SHP77 (cell line): ENCODE measurements around the gene PRRT2.
"Not testable (repeated sequence)": the region's sequence is repeated elsewhere in the genome, so short reads cannot be mapped to it uniquely, and the experiment has no call there.

ENCODE experiments used
- DNase-seq, 2 experiments: peaks; one replicate each; lab custom pipeline; 2025; lab: John Stamatoyannopoulos, UW

PRRT2 gene

GRCh38 chr16:29833219-29833618 is 21.2 kb downstream of the PRRT2 start:
- DNase-seq = not testable (repeated sequence)

- no peak for DNase-seq
These were observed 22.1 kb downstream of the PRRT2 start for GRCh38 chr16:29834079-29834478.

- DNase-seq = no peak
These were observed 23.9 kb downstream of the PRRT2 start for GRCh38 chr16:29835926-29836325.

- DNase-seq = no peak
These were observed 24.6 kb downstream of the PRRT2 start for GRCh38 chr16:29836623-29837022.

- DNase-seq = no peak
These were observed 25.8 kb downstream of the PRRT2 start for GRCh38 chr16:29837841-29838240.

- no peak for DNase-seq
These were observed 27.8 kb downstream of the PRRT2 start for GRCh38 chr16:29839822-29840221.

- no peak for DNase-seq
These were observed 28.2 kb downstream of the PRRT2 start for GRCh38 chr16:29840240-29840639.

- DNase-seq = no peak
These were observed 29.6 kb downstream of the PRRT2 start for GRCh38 chr16:29841631-29842030.

- no peak for DNase-seq
These were observed 30.8 kb downstream of the PRRT2 start for GRCh38 chr16:29842732-29843346.

- no peak for DNase-seq
These were observed 31.9 kb downstream of the PRRT2 start for GRCh38 chr16:29843931-29844330.

GRCh38 chr16:29844575-29845331 is 32.8 kb downstream of the PRRT2 start:
- DNase-seq = no peak

GRCh38 chr16:29845656-29846055 is 33.7 kb downstream of the PRRT2 start:
- DNase-seq = no peak

- peak; percentile 67 to 72 for DNase-seq
These were observed 36.7 kb downstream of the PRRT2 start for GRCh38 chr16:29848420-29849297.

GRCh38 chr16:29849505-29849904 is 37.5 kb downstream of the PRRT2 start:
- DNase-seq = no peak

GRCh38 chr16:29850998-29851397 is 39.0 kb downstream of the PRRT2 start:
- no peak for DNase-seq

- DNase-seq = no peak
These were observed 40.7 kb downstream of the PRRT2 start for GRCh38 chr16:29852654-29853053.

- DNase-seq = no peak
These were observed 42.6 kb downstream of the PRRT2 start for GRCh38 chr16:29854520-29855100.

GRCh38 chr16:29857133-29857760 is 45.3 kb downstream of the PRRT2 start:
- DNase-seq = no peak

GRCh38 chr16:29858149-29858849 is 46.3 kb downstream of the PRRT2 start:
- no peak for DNase-seq

GRCh38 chr16:29858974-29859373 is 47.0 kb downstream of the PRRT2 start:
- DNase-seq = no peak

GRCh38 chr16:29860218-29860617 is 48.2 kb downstream of the PRRT2 start:
- DNase-seq = no peak
